Sigmoid colon (tissue), 3 donors: Measurements from ENCODE around the gene CASZ1.

ENCODE experiments used
- CTCF ChIP-seq, 4 experiments: fragments of 450-650 bp in 3 of 4; fragments of 200-600 bp in 1 of 4; IDR thresholded peaks; one replicate each; pipeline ENCODE4 v1.5.1; 2016 to 2019; ENCODE audit warnings: antibody characterized with exemption in 4 of 4, mild to moderate bottlenecking in 3 of 4, moderate library complexity in 2 of 4
- POLR2A ChIP-seq, 2 donors: fragments of 450-650 bp; IDR thresholded peaks; one replicate each; pipeline ENCODE4 v1.6.1; 2016; ENCODE audit warnings: antibody characterized with exemption in 2 of 2, mild to moderate bottlenecking in 2 of 2, moderate library complexity in 2 of 2

GRCh38 chr1:10615332-10615731 is 181.1 kb downstream of the CASZ1 start:
- TF ChIP-seq POLR2A (IDR thresholded peaks at IDR 0.05) (no peak), CTCF (IDR thresholded peaks at IDR 0.05) (no peak)
